Endodermal cell (in vitro differentiated cells): ENCODE results near the gene EIF4G1. TPM values are rescaled to one million over a fixed set of nuclear protein-coding genes. Genes with fewer than 3 reads are reported as not detected.
A peak's percentile ranks its signal among the peaks of the same experiment; 100 is the strongest.
"Not testable (repeated sequence)": the region's sequence is repeated elsewhere in the genome, so short reads cannot be mapped to it uniquely, and the experiment has no call there.

ENCODE experiments used
- DNase-seq: peaks from one replicate; pipeline ENCODE4 v3.0.0-alpha.2; 2017
- H3K27ac ChIP-seq: 2 replicates; pipeline ENCODE4 v1.5.1; 2013; ENCODE audit warnings: mild to moderate bottlenecking, low read depth, low read length, moderate library complexity
- H3K27me3 ChIP-seq: 2 replicates; pipeline ENCODE4 v1.6.1; 2013; ENCODE audit warnings: mild to moderate bottlenecking, low read length, moderate library complexity; ENCODE audit not compliant: insufficient read depth, control insufficient read depth, poor library complexity, severe bottlenecking
- H3K36me3 ChIP-seq: 2 replicates; pipeline ENCODE4 v1.7.0; 2013; ENCODE audit warnings: mild to moderate bottlenecking, low read length, moderate library complexity; ENCODE audit not compliant: control insufficient read depth, insufficient read depth
- H3K4me1 ChIP-seq: one replicate; pipeline ENCODE4 v1.7.0; 2013; ENCODE audit warnings: low read length; ENCODE audit not compliant: control insufficient read depth, insufficient read depth
- H3K4me3 ChIP-seq: 2 replicates; pipeline ENCODE4 v1.5.1; 2013; ENCODE audit warnings: mild to moderate bottlenecking, low read length, moderate library complexity
- H3K9ac ChIP-seq: 2 replicates; pipeline ENCODE4 v1.6.1; 2013; ENCODE audit warnings: mild to moderate bottlenecking, low read length, moderate library complexity; ENCODE audit not compliant: poor library complexity, severe bottlenecking; ENCODE audit errors: extremely low read depth
- H3K9me3 ChIP-seq: 2 replicates; pipeline ENCODE4 v1.6.1; 2013; ENCODE audit warnings: mild to moderate bottlenecking, low read length, moderate library complexity; ENCODE audit not compliant: control insufficient read depth
- H3K27ac Mint-ChIP-seq: 2 replicates; pipeline ENCODE4 v1.8.0; 2020; ENCODE audit warnings: mixed read lengths
- H3K27me3 Mint-ChIP-seq: 2 replicates; pipeline ENCODE4 v1.8.0; 2021; ENCODE audit warnings: mild to moderate bottlenecking, mixed read lengths; ENCODE audit not compliant: insufficient read depth
- H3K36me3 Mint-ChIP-seq: 2 replicates; pipeline ENCODE4 v1.8.0; 2020; ENCODE audit warnings: low read depth, mixed read lengths
- H3K4me1 Mint-ChIP-seq: 2 replicates; pipeline ENCODE4 v1.8.0; 2020; ENCODE audit warnings: mixed read lengths
- H3K4me3 Mint-ChIP-seq: 2 replicates; pipeline ENCODE4 v1.8.0; 2020; ENCODE audit warnings: mild to moderate bottlenecking, moderate library complexity, mixed read lengths
- H3K9me3 Mint-ChIP-seq: 2 replicates; pipeline ENCODE4 v1.8.0; 2020; ENCODE audit warnings: mild to moderate bottlenecking, mixed read lengths
- WGBS, 2 experiments: methylation state at CpG; one replicate each; pipeline versions ENCODE4 v1.1.5 to v1.1.7; 2013; ENCODE audit warnings: missing lambda C conversion rate in 2 of 2, mixed read lengths in 1 of 2; ENCODE audit not compliant: insufficient coverage in 1 of 2, insufficient read length in 1 of 2; 5-methylcytosine and 5-hydroxymethylcytosine counted together
- long read RNA-seq, 4 experiments: library from polyadenylated mRNA in 2 of 4; library from RNA in 1 of 4; library from capped mRNA in 1 of 4; stranded (forward) in 3 of 4; unstranded in 1 of 4; transcript quantifications; one replicate each; pipeline ENCODE4 v2.0.0, GENCODE V29; 2020 to 2021; ENCODE audit warnings: inconsistent platforms in 1 of 4
- polyA plus RNA-seq, 2 experiments: library from polyadenylated mRNA; stranded (reverse); fragments of 50-300 nt; gene quantifications; one replicate each; pipeline ENCODE4 v1.2.3, GENCODE V29; 2013
- total RNA-seq, 2 donors: library from RNA; stranded (reverse); fragmentation: NEBNext Ultra II Directional in 1 of 2; extraction: Animal tissue kit (Norgen Biotek cat#: 25700) in 1 of 2; gene quantifications; 2 replicates in 1 of 2; 3 replicates in 1 of 2; pipeline ENCODE4 v1.2.1, GENCODE V29; 2021
- TF ChIP-seq, protein P1 (sequence below): fragments of 200-600 bp; sonication (generic); conservative IDR thresholded peaks from 2 replicates; pipeline ENCODE4 v1.5.0; 2021; ENCODE audit warnings: antibody characterized with exemption, mild to moderate bottlenecking

Gene EIF4G1, protein sequence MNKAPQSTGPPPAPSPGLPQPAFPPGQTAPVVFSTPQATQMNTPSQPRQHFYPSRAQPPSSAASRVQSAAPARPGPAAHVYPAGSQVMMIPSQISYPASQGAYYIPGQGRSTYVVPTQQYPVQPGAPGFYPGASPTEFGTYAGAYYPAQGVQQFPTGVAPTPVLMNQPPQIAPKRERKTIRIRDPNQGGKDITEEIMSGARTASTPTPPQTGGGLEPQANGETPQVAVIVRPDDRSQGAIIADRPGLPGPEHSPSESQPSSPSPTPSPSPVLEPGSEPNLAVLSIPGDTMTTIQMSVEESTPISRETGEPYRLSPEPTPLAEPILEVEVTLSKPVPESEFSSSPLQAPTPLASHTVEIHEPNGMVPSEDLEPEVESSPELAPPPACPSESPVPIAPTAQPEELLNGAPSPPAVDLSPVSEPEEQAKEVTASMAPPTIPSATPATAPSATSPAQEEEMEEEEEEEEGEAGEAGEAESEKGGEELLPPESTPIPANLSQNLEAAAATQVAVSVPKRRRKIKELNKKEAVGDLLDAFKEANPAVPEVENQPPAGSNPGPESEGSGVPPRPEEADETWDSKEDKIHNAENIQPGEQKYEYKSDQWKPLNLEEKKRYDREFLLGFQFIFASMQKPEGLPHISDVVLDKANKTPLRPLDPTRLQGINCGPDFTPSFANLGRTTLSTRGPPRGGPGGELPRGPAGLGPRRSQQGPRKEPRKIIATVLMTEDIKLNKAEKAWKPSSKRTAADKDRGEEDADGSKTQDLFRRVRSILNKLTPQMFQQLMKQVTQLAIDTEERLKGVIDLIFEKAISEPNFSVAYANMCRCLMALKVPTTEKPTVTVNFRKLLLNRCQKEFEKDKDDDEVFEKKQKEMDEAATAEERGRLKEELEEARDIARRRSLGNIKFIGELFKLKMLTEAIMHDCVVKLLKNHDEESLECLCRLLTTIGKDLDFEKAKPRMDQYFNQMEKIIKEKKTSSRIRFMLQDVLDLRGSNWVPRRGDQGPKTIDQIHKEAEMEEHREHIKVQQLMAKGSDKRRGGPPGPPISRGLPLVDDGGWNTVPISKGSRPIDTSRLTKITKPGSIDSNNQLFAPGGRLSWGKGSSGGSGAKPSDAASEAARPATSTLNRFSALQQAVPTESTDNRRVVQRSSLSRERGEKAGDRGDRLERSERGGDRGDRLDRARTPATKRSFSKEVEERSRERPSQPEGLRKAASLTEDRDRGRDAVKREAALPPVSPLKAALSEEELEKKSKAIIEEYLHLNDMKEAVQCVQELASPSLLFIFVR (N-terminal part only)
- total RNA-seq: 100 to 1,000 TPM; 408 to 475 TPM
- polyA plus RNA-seq (2013, experiment 1 of 2): 196 TPM
- 206 TPM for polyA plus RNA-seq (2013, experiment 2 of 2)
- long read RNA-seq, experiment 1, full-length matches to known transcripts: 7 of 103 reads
- long read RNA-seq, experiment 1, partial matches to known transcripts: 77 of 103 reads
- long read RNA-seq, experiment 1, other reads (novel, unspliced or antisense): 19 of 103 reads
- long read RNA-seq, experiment 2, full-length matches to known transcripts: 214 of 581 reads
- long read RNA-seq, experiment 2, partial matches to known transcripts: 158 of 581 reads
- long read RNA-seq, experiment 2, other reads (novel, unspliced or antisense): 209 of 581 reads
- long read RNA-seq, experiment 3, full-length matches to known transcripts: 98 of 928 reads
- long read RNA-seq, experiment 3, partial matches to known transcripts: 615 of 928 reads
- long read RNA-seq, experiment 3, other reads (novel, unspliced or antisense): 215 of 928 reads
- long read RNA-seq, experiment 4, partial matches to known transcripts: 3 of 4 reads
- long read RNA-seq, experiment 4, other reads (novel, unspliced or antisense): 1 of 4 reads

DNA sequence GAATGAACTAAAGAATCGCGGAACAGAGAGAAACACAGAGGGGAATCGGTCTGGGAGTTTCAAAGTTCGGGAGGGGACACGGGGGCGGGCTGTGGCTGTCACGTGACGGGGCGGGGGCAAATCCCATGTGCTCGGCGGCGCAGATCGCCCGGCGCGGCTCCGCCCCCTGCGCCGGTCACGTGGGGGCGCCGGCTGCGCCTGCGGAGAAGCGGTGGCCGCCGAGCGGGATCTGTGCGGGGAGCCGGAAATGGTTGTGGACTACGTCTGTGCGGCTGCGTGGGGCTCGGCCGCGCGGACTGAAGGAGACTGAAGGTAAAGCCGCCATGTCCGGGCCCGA is at the start of gene EIF4G1:
TSS of gene EIF4G1 (plus strand) at position 244 of the 337 bp plus-strand sequence. CDS start 1,191 bp downstream, outside the sequence.
- peak within 1 kb of the TSS; percentile 80 for H3K27ac ChIP-seq
- 0% methylated on average over 35 of the region's 40 CpGs; no CpG with 5 or more reads in 1 of the 2 experiments for WGBS, 2 experiments
- peak within 1 kb of the TSS; percentile 95 for H3K4me3 ChIP-seq
- H3K27me3 ChIP-seq: no peaks in the 10 kb centered on the region
- DNase-seq: peak; percentile 96
- peak within 1 kb of the TSS; percentile 88 for H3K27ac Mint-ChIP-seq
- H3K36me3 Mint-ChIP-seq: peaks cover 27% of the 10 kb centered on the region
- H3K9ac ChIP-seq: peak within 1 kb of the TSS; percentile 91
- H3K27me3 Mint-ChIP-seq: no peaks in the 10 kb centered on the region
- H3K9me3 Mint-ChIP-seq: no peaks in the 10 kb centered on the region
- H3K4me1 ChIP-seq: peaks cover 5% of the 10 kb centered on the region
- peak within 1 kb of the TSS; percentile 84 for H3K4me3 Mint-ChIP-seq
- H3K9me3 ChIP-seq: no peaks in the 10 kb centered on the region
- TF ChIP-seq, protein P1, sequence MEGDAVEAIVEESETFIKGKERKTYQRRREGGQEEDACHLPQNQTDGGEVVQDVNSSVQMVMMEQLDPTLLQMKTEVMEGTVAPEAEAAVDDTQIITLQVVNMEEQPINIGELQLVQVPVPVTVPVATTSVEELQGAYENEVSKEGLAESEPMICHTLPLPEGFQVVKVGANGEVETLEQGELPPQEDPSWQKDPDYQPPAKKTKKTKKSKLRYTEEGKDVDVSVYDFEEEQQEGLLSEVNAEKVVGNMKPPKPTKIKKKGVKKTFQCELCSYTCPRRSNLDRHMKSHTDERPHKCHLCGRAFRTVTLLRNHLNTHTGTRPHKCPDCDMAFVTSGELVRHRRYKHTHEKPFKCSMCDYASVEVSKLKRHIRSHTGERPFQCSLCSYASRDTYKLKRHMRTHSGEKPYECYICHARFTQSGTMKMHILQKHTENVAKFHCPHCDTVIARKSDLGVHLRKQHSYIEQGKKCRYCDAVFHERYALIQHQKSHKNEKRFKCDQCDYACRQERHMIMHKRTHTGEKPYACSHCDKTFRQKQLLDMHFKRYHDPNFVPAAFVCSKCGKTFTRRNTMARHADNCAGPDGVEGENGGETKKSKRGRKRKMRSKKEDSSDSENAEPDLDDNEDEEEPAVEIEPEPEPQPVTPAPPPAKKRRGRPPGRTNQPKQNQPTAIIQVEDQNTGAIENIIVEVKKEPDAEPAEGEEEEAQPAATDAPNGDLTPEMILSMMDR: no peak
- peaks cover 31% of the 10 kb centered on the region for H3K36me3 ChIP-seq
- peaks cover 22% of the 10 kb centered on the region for H3K4me1 Mint-ChIP-seq

- H3K27ac ChIP-seq, H3K4me3 Mint-ChIP-seq, H3K36me3 ChIP-seq, DNase-seq, H3K27ac Mint-ChIP-seq, H3K4me3 ChIP-seq, H3K4me1 Mint-ChIP-seq, H3K9ac ChIP-seq, H3K36me3 Mint-ChIP-seq, H3K9me3 Mint-ChIP-seq, H3K9me3 ChIP-seq, H3K4me1 ChIP-seq: not testable (repeated sequence)
- WGBS, 2 experiments: 100% methylated on average over 1 of the region's 1 CpG; no CpG with 5 or more reads in 1 of the 2 experiments
- peaks cover 55% of the 10 kb centered on the region for H3K27me3 Mint-ChIP-seq
- H3K27me3 ChIP-seq: peaks cover 62% of the 10 kb centered on the region
Observed at GRCh38 chr3:184267249-184267648, 47.2 kb upstream of the EIF4G1 start.

DNA sequence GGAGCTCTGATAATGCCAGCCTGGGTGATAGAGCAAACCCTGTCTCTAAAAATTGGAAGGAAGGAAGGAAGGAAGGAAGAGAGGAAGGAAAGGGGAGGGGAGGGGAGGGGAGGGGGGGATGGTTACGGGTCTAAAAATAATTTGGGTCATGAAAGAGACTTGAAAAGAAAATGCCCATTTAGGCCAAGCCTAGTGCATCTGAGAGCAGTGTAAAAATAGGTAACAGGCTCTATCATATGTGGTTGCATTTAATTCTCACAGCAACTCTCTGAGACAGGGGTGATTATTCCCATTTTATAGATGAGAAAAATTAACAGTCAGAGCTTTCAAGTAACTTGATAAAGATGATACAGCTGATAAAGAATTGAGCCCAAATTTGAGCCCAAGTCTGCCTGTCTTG is 42.1 kb upstream of the EIF4G1 start:
- no peak overlapping the region for H3K4me3 Mint-ChIP-seq
- H3K4me1 Mint-ChIP-seq: no peaks in the 10 kb centered on the region
- H3K4me1 ChIP-seq: no peaks in the 10 kb centered on the region
- peaks cover 5% of the 10 kb centered on the region for H3K9me3 ChIP-seq
- no peak overlapping the region for H3K4me3 ChIP-seq
- H3K27me3 ChIP-seq: peaks cover 75% of the 10 kb centered on the region
- H3K36me3 ChIP-seq: no peaks in the 10 kb centered on the region
- no peak overlapping the region for H3K9ac ChIP-seq
- no peaks in the 10 kb centered on the region for H3K36me3 Mint-ChIP-seq
- H3K27me3 Mint-ChIP-seq: peaks cover 51% of the 10 kb centered on the region
- H3K27ac Mint-ChIP-seq: no peak overlapping the region
- peak; percentile 4 for DNase-seq
- WGBS, 2 experiments: 83 to 90% methylated on average over 1 of the region's 1 CpG
- TF ChIP-seq, protein P1: no peak
- H3K27ac ChIP-seq: no peak overlapping the region
- H3K9me3 Mint-ChIP-seq: peaks cover 2% of the 10 kb centered on the region
